Stimulated activated CD8-positive, alpha-beta memory T cell treated with anti-CD3 and anti-CD28 coated beads, Interleukin-4, amount 100 ng/mL, for 1 hour (primary cell): ENCODE measurements around the gene INTS14.
"Not testable (repeated sequence)": the region's sequence is repeated elsewhere in the genome, so short reads cannot be mapped to it uniquely, and the experiment has no call there.

ENCODE experiments used
- DNase-seq, 2 donors: peaks; one replicate each; pipeline ENCODE4 v3.0.0-alpha.2; 2020; ENCODE audit warnings: low read depth in 2 of 2, low spot score in 1 of 2

INTS14 gene

DNA sequence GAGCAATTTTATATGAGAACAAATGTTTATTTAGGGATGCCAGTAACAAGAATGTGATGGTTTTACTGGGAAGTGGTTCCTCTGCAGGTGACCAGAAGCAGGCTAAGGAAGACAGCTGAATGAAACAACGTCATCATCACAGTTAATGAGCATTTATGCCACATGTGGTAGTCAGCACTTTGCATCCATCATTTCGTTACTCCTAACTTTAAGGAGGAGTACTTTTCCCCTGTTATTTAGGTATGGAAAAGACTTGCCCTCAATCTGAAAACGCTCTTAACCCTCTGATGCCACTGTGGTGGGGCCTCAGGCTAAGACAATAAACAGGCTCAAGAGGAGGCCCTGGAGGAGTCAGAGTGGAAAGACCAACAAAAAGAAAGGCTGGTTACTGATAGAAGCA lies 31.2 kb downstream of the INTS14 start:
- no peak for DNase-seq

- no peak for DNase-seq
Observed at GRCh38 chr15:65578904-65579728, 31.8 kb downstream of the INTS14 start.

DNA sequence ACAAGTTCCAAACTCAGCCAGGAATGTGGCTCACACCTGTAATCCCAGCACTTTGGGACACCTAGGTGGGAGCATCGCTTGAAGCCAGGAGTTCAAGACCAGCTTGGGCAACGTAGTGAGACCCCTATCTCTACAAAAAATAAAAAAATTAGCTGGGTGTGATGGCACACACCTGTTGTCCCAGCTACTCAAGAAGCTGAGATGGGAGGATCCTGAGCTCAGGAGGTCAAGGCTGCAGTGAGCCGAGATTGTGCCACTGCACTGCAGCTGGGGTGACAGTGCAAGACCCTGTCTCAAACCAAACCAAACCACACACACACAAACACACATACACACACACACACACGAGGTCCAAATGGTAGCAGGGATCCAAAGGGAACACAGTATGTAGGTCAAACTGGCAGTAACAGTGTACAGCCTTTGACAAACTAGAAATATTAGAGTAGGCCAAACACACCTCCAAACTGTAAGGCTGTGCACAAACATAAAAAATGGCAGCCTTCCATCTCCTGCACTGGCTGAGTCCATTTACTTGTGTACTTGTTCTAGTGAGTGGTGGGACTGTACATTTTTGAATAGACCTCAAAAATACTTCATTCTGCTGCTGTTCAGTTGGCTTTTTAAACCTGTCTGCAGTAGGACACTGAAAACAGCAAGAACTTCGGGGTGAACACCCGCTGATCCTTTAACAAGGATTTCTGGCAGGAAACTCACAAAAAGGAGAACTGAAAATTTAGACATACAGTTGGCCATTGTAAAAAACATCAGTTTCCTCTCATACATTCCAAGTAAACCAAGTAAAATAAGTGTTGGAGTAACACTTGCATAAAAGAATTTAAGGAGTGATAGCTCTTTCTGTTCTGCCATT lies 33.6 kb downstream of the INTS14 start:
- DNase-seq: no peak

GRCh38 chr15:65576664-65577063 lies 34.3 kb downstream of the INTS14 start:
- DNase-seq: no peak

GRCh38 chr15:65571971-65572370 lies 39.0 kb downstream of the INTS14 start:
- no peak for DNase-seq

- DNase-seq: no peak
Observed at GRCh38 chr15:65569728-65570127, 41.2 kb downstream of the INTS14 start.

- no peak for DNase-seq
Observed at GRCh38 chr15:65561934-65562333, 49.0 kb downstream of the INTS14 start.

- DNase-seq: no peak
Observed at GRCh38 chr15:65559941-65560340, 51.0 kb downstream of the INTS14 start.

- no peak for DNase-seq
Observed at GRCh38 chr15:65558997-65559760, 51.8 kb downstream of the INTS14 start.

GRCh38 chr15:65558336-65558735 lies 52.6 kb downstream of the INTS14 start:
- no peak for DNase-seq

DNA sequence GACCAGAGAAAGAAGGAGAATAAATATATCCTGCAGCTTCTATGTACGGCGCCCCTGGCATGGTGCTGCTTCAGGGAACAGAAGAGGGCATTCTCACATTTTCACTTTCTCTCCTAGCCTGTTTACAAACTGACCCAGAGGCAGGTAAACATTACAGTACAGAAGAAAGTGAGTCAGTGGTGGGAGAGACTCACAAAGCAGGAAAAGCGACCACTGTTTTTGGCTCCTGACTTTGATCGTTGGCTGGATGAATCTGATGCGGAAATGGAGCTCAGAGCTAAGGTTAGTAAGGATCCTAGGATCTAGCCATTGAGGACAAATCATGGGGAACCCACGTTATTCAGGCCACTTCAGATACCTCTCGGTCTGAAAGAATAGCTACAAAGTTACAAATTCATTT lies 54.3 kb downstream of the INTS14 start:
- no peak for DNase-seq

DNA sequence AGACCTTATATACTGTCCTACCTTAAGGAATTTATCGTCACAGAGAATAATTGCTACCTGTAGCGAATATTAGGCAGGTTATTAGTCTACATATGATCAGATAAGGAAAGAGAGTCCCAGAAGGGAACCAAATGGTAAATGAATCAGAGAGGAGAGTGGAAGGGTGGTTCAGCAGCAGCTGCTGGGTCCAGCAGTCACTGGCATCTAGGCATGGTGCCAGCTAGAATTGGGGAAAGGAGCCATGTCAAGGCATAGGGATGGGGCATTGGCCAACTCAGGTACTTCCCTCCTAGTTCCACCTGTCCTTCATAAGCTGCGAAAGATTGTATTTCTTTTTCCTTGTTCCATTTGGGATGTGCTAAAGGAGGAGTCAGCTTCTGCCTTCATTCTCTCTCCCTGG lies 57.2 kb downstream of the INTS14 start:
- DNase-seq: no peak

GRCh38 chr15:65552851-65553250 lies 58.1 kb downstream of the INTS14 start:
- DNase-seq: not testable (repeated sequence)

DNA sequence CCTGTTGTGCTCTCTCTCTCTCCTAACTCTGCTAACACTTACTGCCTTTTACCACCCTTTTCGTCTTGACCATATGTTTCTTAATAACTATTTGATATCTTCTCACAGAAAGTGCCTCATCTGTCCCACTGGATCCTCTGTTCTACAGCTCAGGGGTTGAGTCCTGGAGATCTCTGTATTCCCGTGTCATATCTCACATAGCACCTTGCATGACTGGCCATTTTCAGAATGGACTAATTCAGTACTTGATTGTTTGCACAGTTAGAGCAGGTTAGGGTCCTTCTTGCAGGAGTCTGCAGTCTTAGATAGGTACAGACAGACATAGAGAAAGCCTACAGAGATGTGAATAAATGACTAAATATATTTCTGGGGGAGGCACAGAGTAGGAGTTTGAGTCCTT lies 59.7 kb downstream of the INTS14 start:
- no peak for DNase-seq

- DNase-seq: no peak
Observed at GRCh38 chr15:65550681-65551098, 60.2 kb downstream of the INTS14 start.

GRCh38 chr15:65549288-65549687 lies 61.6 kb downstream of the INTS14 start:
- not testable (repeated sequence) for DNase-seq

DNA sequence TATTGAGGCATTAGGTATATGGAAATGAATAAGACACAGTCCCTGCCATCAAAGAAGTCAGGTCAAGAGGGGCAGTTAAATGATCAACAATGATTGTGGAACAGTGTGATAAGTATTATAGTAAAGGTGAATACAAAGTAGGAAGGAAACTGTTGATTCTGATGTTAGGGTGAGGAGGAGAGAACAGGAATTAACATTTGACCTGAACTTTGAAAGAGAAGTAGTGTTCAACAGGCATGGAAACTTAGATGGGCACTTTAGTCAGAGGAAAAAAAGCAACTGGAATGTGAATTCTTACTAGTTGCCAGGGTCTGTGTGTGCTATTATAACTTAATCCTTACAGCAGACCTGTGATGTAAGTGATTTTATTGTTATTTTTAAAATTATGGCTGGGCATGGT lies 63.1 kb downstream of the INTS14 start:
- no peak for DNase-seq

DNA sequence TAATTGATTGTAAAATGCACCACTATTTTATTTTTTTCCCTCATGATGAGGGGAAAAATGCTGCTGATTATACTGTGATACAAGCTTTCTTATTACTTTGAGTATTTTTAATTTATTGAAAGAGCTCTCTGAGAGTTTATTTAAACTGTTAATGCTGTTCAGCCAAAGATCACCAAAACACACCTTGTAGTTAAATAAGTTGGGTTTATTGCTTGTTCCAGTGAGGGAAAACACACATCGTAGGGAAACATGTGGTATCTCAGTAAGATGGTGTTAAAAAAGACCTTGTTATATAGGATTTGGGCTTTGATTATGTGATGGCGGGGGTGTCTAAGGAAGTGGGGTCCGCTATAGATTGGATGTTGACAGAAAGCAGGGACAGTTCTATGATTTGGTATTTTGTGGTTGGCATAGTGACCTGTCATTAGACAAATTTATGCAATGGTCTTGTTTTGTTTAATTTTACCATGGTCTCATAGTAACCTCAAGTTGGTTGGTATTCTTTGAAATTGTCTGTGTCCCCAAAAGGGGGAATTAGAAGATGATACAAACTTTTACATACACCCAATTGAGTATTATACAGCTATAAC lies 69.6 kb downstream of the INTS14 start:
- DNase-seq: no peak

GRCh38 chr15:65540314-65540713 lies 70.6 kb downstream of the INTS14 start:
- no peak for DNase-seq

DNA sequence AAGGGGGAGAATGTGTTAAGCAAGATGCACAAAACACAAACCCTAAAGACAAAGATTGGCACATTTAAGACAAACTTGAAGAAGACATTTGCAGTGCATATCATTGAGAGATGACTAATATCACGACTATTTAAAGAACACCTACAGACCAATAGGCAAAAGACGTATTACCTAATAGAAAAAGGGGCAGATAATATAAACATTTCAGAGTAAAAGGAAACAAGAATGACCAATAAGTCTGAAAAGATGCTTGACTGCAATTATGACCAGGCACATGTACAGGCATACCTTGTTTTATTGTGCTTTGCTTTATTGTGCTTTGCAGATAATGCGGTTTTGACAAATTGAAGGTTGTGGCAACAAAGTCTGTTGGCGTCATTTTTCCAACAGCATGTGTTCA lies 75.7 kb downstream of the INTS14 start:
- DNase-seq: no peak
